Heart right ventricle (tissue), 16 donors: ENCODE results near the gene RRP1. TPM values are rescaled to one million over a fixed set of nuclear protein-coding genes. Genes with fewer than 3 reads are reported as not detected.
A peak's percentile ranks its signal among the peaks of the same experiment; 100 is the strongest.

Experiments
- ATAC-seq, 8 donors: fragments of 200-7000 bp; cut with Tn5 transposase; one replicate each; pipeline ENCODE4 v1.9.1; 2020; ENCODE audit warnings: mild to moderate bottlenecking in 8 of 8, moderate library complexity in 8 of 8, moderate number of reproducible peaks in 1 of 8
- DNase-seq, 2 donors: peaks; one replicate each; pipeline ENCODE4 v3.0.0-alpha.2; 2020
- H3K27ac ChIP-seq, 10 donors: fragments of 200-600 bp; sonication (generic) in 2 of 10; one replicate each; pipeline versions ENCODE4 v1.5.0 to v1.8.0; 2020 to 2022; ENCODE audit warnings: mild to moderate bottlenecking in 3 of 10
- H3K27me3 ChIP-seq, 7 donors: fragments of 200-600 bp; one replicate each; pipeline ENCODE4 v1.8.0; 2021 to 2022; ENCODE audit warnings: mild to moderate bottlenecking in 2 of 7
- H3K36me3 ChIP-seq, 9 donors: fragments of 200-600 bp; sonication (generic) in 1 of 9; one replicate each; pipeline versions ENCODE4 v1.5.0 to v1.8.0; 2020 to 2022; ENCODE audit warnings: mild to moderate bottlenecking in 2 of 9
- H3K4me1 ChIP-seq, 9 donors: fragments of 200-600 bp; sonication (generic) in 1 of 9; one replicate each; pipeline versions ENCODE4 v1.5.0 to v1.8.0; 2020 to 2022; ENCODE audit warnings: mild to moderate bottlenecking in 4 of 9
- H3K4me3 ChIP-seq, 10 donors: fragments of 200-600 bp; sonication (generic) in 2 of 10; one replicate each; pipeline versions ENCODE4 v1.5.0 to v1.8.0; 2020 to 2022; ENCODE audit warnings: mild to moderate bottlenecking in 7 of 10, moderate library complexity in 2 of 10
- H3K9me3 ChIP-seq, 11 donors: fragments of 200-600 bp in 10 of 11; sonication (generic) in 2 of 11; one replicate each; pipeline versions ENCODE4 v1.5.0 to v1.8.0; 2013 to 2022; ENCODE audit warnings: mild to moderate bottlenecking in 2 of 11, control low read depth in 1 of 11, moderate library complexity in 1 of 11
- WGBS, 2 donors: extraction: QIAGEN DNeasy Blood & Tissue Kit; methylation state at CpG; one replicate each; pipeline ENCODE4 v1.1.7; 2013; ENCODE audit warnings: inconsistent platforms in 1 of 2; 5-methylcytosine and 5-hydroxymethylcytosine counted together
- intact Hi-C, 10 donors: fragments of 100-400 bp; cut with DNase I; formaldehyde crosslinking; loops; one replicate each; pipeline versions ENCODE4 v1.11.1 to v1.14.2; 2022
- polyA plus RNA-seq, 2 donors: library from polyadenylated mRNA; stranded (reverse); fragments of 200-250 nt; gene quantifications; one replicate each; pipeline ENCODE4 v1.2.3, GENCODE V29; 2013
- total RNA-seq, 10 donors: library from RNA; stranded (reverse); fragmentation: NEBNext Ultra II Directional in 3 of 10; extraction: Animal tissue kit (Norgen Biotek cat#: 25700) in 3 of 10; gene quantifications; one replicate each; pipeline versions ENCODE4 v1.2.1 to v1.2.4, GENCODE V29; 2021 to 2023
- TF ChIP-seq, protein P1 (sequence below), 9 donors: fragments of 200-600 bp; sonication (generic) in 2 of 9; IDR thresholded peaks; one replicate each; pipeline versions ENCODE4 v1.5.0 to v1.8.0; 2021 to 2022; ENCODE audit warnings: antibody characterized with exemption in 9 of 9, mild to moderate bottlenecking in 5 of 9, moderate library complexity in 1 of 9
- donor health status: Arrhythmogenic right ventricular cardiomyopathy.
- donor health status: ischemic (EF 13 %, LVEDD 7.1; RV severe dilation, severe dysfunction).
- donor health status: healthy with polysubstance abuse.
- donor health status: DM: no; HTN: yes; CAD: no.
- donor health status: DM: no; HTN: no; CAD: no.
- donor health status: ischemic (EF 25% LVEDD 6.9; RV normal size, moderate dysfunction).
- donor health status: ischemic (EF 25% LVEDD 5.7; RV mildly dilated, moderate dysfunction).
- donor health status: healthy.
- donor health status: DM: yes; HTN: yes; CAD: no.
- donor health status: Ischemic cardiomyopathy.
- donor health status: ischemic (EF 35%, LVEDD 5.7; RV mildly dilated, moderate dysfunction).
- donor health status: nonischemic (EF 11% LVEDD 7.7; RV severe dilation, severe dysfunction).
- donor health status: DM: yes; HTN: yes; CAD: no.
- donor health status: PGD.
- donor health status: ischemic (EF 29% LVEDD 5.4; RV normal size, mild dysfunction).
- donor health status: nonischemic (EF 23%, LVEDD 6.1; RV moderate dilation, normal function).

RRP1 gene
- total and polyA plus RNA-seq, 12 donors: 6.3 to 13.9 (median 9.3) TPM

GRCh38 chr21:43771199-43771675 is 18.1 kb upstream of the RRP1 start:
- no peak for ATAC-seq
- intact Hi-C loops: loop anchor here in 2 of 10 donors (5.0 kb wide), 2 partner anchors 34 to 44 kb away; no protein-coding TSS in a partner anchor
- Histone ChIP-seq H3K27me3 (no peaks in the 10 kb centered on the region), H3K9me3 (no peaks in the 10 kb centered on the region), H3K36me3 (peaks cover 0 to 27% (median 15%) of the 10 kb centered on the region in 9 donors), H3K4me3 (no peak overlapping the region), H3K27ac (peak overlapping the region in 1 of 10 donors; percentile 31), H3K4me1 (peaks cover 0 to 52% (median 18%) of the 10 kb centered on the region in 9 donors)
- TF ChIP-seq, protein P1, sequence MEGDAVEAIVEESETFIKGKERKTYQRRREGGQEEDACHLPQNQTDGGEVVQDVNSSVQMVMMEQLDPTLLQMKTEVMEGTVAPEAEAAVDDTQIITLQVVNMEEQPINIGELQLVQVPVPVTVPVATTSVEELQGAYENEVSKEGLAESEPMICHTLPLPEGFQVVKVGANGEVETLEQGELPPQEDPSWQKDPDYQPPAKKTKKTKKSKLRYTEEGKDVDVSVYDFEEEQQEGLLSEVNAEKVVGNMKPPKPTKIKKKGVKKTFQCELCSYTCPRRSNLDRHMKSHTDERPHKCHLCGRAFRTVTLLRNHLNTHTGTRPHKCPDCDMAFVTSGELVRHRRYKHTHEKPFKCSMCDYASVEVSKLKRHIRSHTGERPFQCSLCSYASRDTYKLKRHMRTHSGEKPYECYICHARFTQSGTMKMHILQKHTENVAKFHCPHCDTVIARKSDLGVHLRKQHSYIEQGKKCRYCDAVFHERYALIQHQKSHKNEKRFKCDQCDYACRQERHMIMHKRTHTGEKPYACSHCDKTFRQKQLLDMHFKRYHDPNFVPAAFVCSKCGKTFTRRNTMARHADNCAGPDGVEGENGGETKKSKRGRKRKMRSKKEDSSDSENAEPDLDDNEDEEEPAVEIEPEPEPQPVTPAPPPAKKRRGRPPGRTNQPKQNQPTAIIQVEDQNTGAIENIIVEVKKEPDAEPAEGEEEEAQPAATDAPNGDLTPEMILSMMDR (IDR thresholded peaks at IDR 0.05): no peak
- no peak for DNase-seq
- 74 to 79% methylated on average over 13 of the region's 13 CpGs for WGBS, 2 donors

DNA sequence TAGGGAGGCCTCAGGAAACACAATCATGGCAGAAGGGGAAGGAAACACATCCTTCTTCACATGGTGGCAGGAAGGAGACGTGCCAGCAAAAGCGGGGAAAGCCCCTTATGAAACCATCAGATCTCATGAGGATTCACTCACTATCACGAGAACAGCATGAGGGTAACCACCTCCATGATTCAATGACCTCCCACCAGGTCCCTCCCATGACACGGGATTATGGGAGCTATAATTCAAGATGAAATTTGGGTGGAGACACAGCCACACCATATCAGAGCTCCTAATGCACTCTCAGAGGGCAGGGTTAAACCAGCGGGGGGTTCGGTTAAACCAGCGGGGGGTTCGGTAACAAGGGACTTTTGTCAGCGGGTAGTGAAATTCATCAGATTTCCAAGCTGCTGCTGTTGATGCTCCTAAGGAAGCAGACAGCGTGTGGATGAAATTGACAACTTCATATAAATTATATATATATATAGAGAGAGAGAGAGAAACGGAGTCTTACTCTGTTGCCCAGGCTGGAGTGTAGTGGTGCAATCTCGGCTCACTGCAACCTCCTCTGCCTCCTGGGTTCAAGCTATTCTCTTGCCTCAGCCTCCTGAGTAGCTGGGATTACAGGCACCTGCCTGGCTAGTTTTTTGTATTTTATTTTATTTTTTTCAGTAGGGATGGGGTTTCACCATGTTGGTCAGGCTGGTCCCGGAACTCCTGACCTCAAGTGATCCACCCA is 17.5 kb upstream of the RRP1 start:
- Histone ChIP-seq H3K27ac (no peak overlapping the region), H3K36me3 (peaks cover 0 to 27% (median 15%) of the 10 kb centered on the region in 9 donors), H3K27me3 (no peaks in the 10 kb centered on the region), H3K9me3 (no peaks in the 10 kb centered on the region), H3K4me1 (peaks cover 0 to 52% (median 18%) of the 10 kb centered on the region in 9 donors), H3K4me3 (no peak overlapping the region)
- DNase-seq: no peak
- TF ChIP-seq, protein P1 (IDR thresholded peaks at IDR 0.05): no peak
- 84 to 86% methylated on average over 13 of the region's 13 CpGs for WGBS, 2 donors
- ATAC-seq: no peak
- intact Hi-C loops: loop anchor here in 2 of 10 donors (5.0 kb wide), 2 partner anchors 35 to 45 kb away; no protein-coding TSS in a partner anchor

DNA sequence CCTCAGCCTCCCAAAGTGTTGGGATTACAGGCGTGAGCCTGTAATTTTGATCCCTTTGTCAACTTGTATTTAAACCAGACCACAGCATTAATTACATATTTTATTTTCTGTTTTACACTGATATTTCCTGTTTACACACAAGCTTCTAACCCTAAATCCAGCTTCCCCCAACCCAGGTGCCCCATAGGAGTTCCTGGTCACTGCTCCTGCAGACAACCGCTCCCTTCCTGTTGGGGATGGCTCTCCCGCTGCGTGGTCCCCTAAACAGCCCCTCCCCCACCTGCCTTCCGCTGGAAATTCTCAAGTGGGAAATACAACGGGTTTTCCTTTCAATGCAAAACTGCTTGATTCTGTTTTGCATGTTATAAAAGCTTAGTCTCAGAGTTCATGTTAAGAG is 17.0 kb upstream of the RRP1 start:
- WGBS, 2 donors: 69 to 71% methylated on average over 6 of the region's 6 CpGs
- H3K4me3 ChIP-seq: no peak overlapping the region
- H3K36me3 ChIP-seq: peaks cover 0 to 27% (median 15%) of the 10 kb centered on the region in 9 donors
- H3K9me3 ChIP-seq: no peaks in the 10 kb centered on the region
- H3K27ac ChIP-seq: no peak overlapping the region
- no peaks in the 10 kb centered on the region for H3K27me3 ChIP-seq
- DNase-seq (no peak), ATAC-seq (no peak)
- intact Hi-C loops: loop anchor here in 2 of 10 donors (5.0 kb wide), 2 partner anchors 35 to 45 kb away; no protein-coding TSS in a partner anchor
- TF ChIP-seq, protein P1 (IDR thresholded peaks at IDR 0.05): no peak
- H3K4me1 ChIP-seq: peaks cover 0 to 50% (median 18%) of the 10 kb centered on the region in 9 donors

DNA sequence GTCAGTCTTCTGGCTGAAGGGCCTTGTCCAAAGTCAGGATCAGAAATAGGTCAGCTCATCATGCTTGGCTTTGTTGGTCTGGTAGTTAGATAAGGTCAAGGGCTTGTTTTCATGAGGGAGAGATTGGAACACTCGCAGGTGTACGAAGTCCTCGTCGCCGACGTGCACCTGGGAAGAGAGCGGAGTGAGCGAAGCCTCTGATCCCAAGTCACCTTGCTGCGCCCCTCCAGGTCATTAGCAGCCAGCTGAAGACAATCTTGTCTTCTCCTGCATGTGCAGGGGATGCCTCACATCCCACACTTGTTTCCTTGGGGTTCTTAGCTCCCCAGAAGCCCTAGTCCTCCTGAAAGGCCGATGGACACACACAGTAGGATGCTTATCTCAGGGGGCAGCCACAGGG is 15.2 kb upstream of the RRP1 start:
- intact Hi-C loops: loop anchor here in 2 of 10 donors (5.0 kb wide), 2 partner anchors 37 to 47 kb away; no protein-coding TSS in a partner anchor
- TF ChIP-seq, protein P1 (IDR thresholded peaks at IDR 0.05): no peak
- ATAC-seq (no peak), DNase-seq (no peak)
- Histone ChIP-seq H3K4me3 (no peak overlapping the region), H3K36me3 (peaks cover 0 to 27% (median 15%) of the 10 kb centered on the region in 9 donors), H3K27ac (no peak overlapping the region), H3K4me1 (peaks cover 0 to 47% (median 18%) of the 10 kb centered on the region in 9 donors), H3K27me3 (no peaks in the 10 kb centered on the region), H3K9me3 (no peaks in the 10 kb centered on the region)
- 79 to 91% methylated on average over 10 of the region's 10 CpGs for WGBS, 2 donors
